GM12875 (cell line): ENCODE results near the gene LZTFL1.
"Not testable (repeated sequence)": the region's sequence is repeated elsewhere in the genome, so short reads cannot be mapped to it uniquely, and the experiment has no call there.

ENCODE experiments used
- H3K4me3 ChIP-seq: one replicate; pipeline ENCODE4 v1.5.1; 2011; ENCODE audit warnings: low read depth, low read length, control low read depth
- CTCF ChIP-seq: IDR thresholded peaks from 2 replicates; pipeline ENCODE4 v1.5.1; 2011; ENCODE audit warnings: low read depth, mild to moderate bottlenecking, control low read depth, inconsistent platforms, low read length, moderate library complexity, borderline replicate concordance; ENCODE audit not compliant: insufficient read depth

Gene LZTFL1

GRCh38 chr3:45864760-45865519, 23.0 kb upstream of the LZTFL1 start:
- no peak overlapping the region for H3K4me3 ChIP-seq
- TF ChIP-seq CTCF: no peak

- H3K4me3 ChIP-seq: no peak overlapping the region
- TF ChIP-seq CTCF: no peak
These were observed 19.3 kb upstream of the LZTFL1 start for GRCh38 chr3:45861043-45861719.

GRCh38 chr3:45860481-45860880, 18.6 kb upstream of the LZTFL1 start:
- H3K4me3 ChIP-seq: no peak overlapping the region
- no peak for TF ChIP-seq CTCF

- no peak overlapping the region for H3K4me3 ChIP-seq
- no peak for TF ChIP-seq CTCF
These were observed 17.1 kb upstream of the LZTFL1 start for GRCh38 chr3:45858809-45859543.

- H3K4me3 ChIP-seq: not testable (repeated sequence)
These were observed 15.1 kb upstream of the LZTFL1 start for GRCh38 chr3:45857024-45857423.

GRCh38 chr3:45856323-45856722, 14.4 kb upstream of the LZTFL1 start:
- not testable (repeated sequence) for H3K4me3 ChIP-seq

- no peak for TF ChIP-seq CTCF
- H3K4me3 ChIP-seq: no peak overlapping the region
These were observed 10.9 kb upstream of the LZTFL1 start for GRCh38 chr3:45852828-45853227.

GRCh38 chr3:45848392-45848791, 6.5 kb upstream of the LZTFL1 start:
- no peak for TF ChIP-seq CTCF
- no peak overlapping the region for H3K4me3 ChIP-seq
